ENCODE data around the gene FBXW12. TPM values are rescaled to one million over a fixed set of nuclear protein-coding genes. Genes with fewer than 3 reads are reported as not detected.

Gene FBXW12
- total RNA-seq, 1 experiment from 2014 or later = 0.74 TPM

DNA sequence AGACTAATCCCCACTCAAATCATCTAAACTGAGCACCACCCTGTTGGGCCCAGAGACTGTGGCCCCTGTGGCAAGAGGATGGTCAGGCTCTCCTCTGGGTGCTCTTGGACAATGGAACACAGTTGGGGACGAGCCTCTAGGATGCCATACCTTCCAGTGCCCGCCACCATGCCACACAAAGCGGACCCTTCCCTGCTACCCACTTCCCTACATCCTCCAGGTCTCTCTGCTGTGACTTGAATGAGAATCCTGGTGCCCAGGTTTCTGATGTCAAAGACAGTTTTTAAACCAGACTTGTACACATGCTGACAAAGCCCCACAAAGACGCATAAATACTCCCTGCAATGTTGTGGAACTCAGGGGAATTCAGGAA is 63.2 kb downstream of the FBXW12 start:
- no peaks in the 10 kb centered on the region for H3K9me3 Mint-ChIP-seq
- H3K27ac Mint-ChIP-seq = peak overlapping the region in 2 of 3 experiments; percentile 13 to 24; a peak in 3 of 7 replicates
- H2BK20ac ChIP-seq (ENCODE audit: low read depth, low read length, poor library complexity, severe bottlenecking) = no peak overlapping the region
- TF ChIP-seq, protein P1, sequence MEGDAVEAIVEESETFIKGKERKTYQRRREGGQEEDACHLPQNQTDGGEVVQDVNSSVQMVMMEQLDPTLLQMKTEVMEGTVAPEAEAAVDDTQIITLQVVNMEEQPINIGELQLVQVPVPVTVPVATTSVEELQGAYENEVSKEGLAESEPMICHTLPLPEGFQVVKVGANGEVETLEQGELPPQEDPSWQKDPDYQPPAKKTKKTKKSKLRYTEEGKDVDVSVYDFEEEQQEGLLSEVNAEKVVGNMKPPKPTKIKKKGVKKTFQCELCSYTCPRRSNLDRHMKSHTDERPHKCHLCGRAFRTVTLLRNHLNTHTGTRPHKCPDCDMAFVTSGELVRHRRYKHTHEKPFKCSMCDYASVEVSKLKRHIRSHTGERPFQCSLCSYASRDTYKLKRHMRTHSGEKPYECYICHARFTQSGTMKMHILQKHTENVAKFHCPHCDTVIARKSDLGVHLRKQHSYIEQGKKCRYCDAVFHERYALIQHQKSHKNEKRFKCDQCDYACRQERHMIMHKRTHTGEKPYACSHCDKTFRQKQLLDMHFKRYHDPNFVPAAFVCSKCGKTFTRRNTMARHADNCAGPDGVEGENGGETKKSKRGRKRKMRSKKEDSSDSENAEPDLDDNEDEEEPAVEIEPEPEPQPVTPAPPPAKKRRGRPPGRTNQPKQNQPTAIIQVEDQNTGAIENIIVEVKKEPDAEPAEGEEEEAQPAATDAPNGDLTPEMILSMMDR (conservative IDR thresholded peaks at IDR 0.05) = no peak
- H3K23ac ChIP-seq (ENCODE audit: insufficient read length, low read depth, low read length) = no peak overlapping the region
- peaks cover 7% of the 10 kb centered on the region; the same call in 1 of the 2 replicates for H3K4me1 ChIP-seq (ENCODE audit: insufficient read depth, low read length)
- H4K20me1 ChIP-seq (ENCODE audit: control insufficient read depth, insufficient read depth, insufficient read length) = no peaks in the 10 kb centered on the region
- no peak overlapping the region for H2BK5ac ChIP-seq (ENCODE audit: insufficient read length, low read length)
- no peak overlapping the region for H3K4ac ChIP-seq (ENCODE audit: low read depth, low read length)
- no peak overlapping the region for H3K9ac ChIP-seq (ENCODE audit: extremely low read depth, insufficient read length, low read length)
- no peak for DNase-seq
- no peak overlapping the region for H4K5ac ChIP-seq (ENCODE audit: insufficient read length, low read depth, low read length)
- peaks cover 21 to 44% (median 38%) of the 10 kb centered on the region in 3 experiments; a peak in 6 of 7 replicates for H3K36me3 Mint-ChIP-seq (ENCODE audit: insufficient read depth in 1 of 3, low read depth in 3 of 3)
- H3K27me3 ChIP-seq (ENCODE audit: insufficient read depth, low read length) = no peaks in the 10 kb centered on the region
- no CpG with 5 or more reads among the region's 4 CpGs for WGBS (ENCODE audit: extremely low coverage, insufficient read length, low lambda C conversion rate)
- H3K56ac ChIP-seq (ENCODE audit: insufficient read length, low read depth, low read length) = no peak overlapping the region
- no peak overlapping the region for H3K4me3 Mint-ChIP-seq
- no peak overlapping the region for H4K91ac ChIP-seq (ENCODE audit: insufficient read length, low read depth, low read length)
- peaks cover under 1% of the 10 kb centered on the region for H3K23me2 ChIP-seq (ENCODE audit: insufficient read length, low read depth, low read length, poor library complexity, severe bottlenecking)
- H2BK15ac ChIP-seq (ENCODE audit: low read depth, low read length) = no peak overlapping the region
- H3K27me3 Mint-ChIP-seq (ENCODE audit: low read depth) = no peaks in the 10 kb centered on the region
- no peak overlapping the region for H2BK120ac ChIP-seq (ENCODE audit: low read depth, low read length, poor library complexity, severe bottlenecking)
- no peak overlapping the region for H3K18ac ChIP-seq (ENCODE audit: insufficient read length, low read depth, low read length)
- no peak overlapping the region for H3K27ac ChIP-seq (ENCODE audit: insufficient read length, low read depth, low read length)
- no peaks in the 10 kb centered on the region for H3K79me2 ChIP-seq (ENCODE audit: insufficient read depth, low read length)
- H3K14ac ChIP-seq (ENCODE audit: insufficient read depth, low read length) = no peak overlapping the region
- no peak overlapping the region for H2AK5ac ChIP-seq (ENCODE audit: insufficient read length, low read length)
- H3T11ph ChIP-seq (ENCODE audit: low read length) = no peak overlapping the region
- no peak overlapping the region for H4K8ac ChIP-seq (replicated peaks; ENCODE audit: insufficient read length, low read depth, low read length)
- no peak overlapping the region for H2BK12ac ChIP-seq (ENCODE audit: insufficient read length, low read depth, low read length)
- no peaks in the 10 kb centered on the region for H3K9me3 ChIP-seq (ENCODE audit: control insufficient read depth, low read depth, low read length)
- no peaks in the 10 kb centered on the region for H3K79me1 ChIP-seq (ENCODE audit: insufficient read depth, low read depth, low read length, poor library complexity, severe bottlenecking)
- H2AFZ ChIP-seq (ENCODE audit: low read length) = no peak overlapping the region
- no peak overlapping the region for H3K4me2 ChIP-seq (ENCODE audit: insufficient read depth, insufficient read length, low read length)
- peaks cover 32 to 36% of the 10 kb centered on the region in 2 experiments for H3K4me1 Mint-ChIP-seq
